Body of pancreas (tissue), 4 donors: ENCODE measurements around the gene KRTAP2-2. TPM values are rescaled to one million over a fixed set of nuclear protein-coding genes. Genes with fewer than 3 reads are reported as not detected.
"Not testable (repeated sequence)": the region's sequence is repeated elsewhere in the genome, so short reads cannot be mapped to it uniquely, and the experiment has no call there.

Experiments used
- ATAC-seq: fragments of 150-250 bp; one replicate; pipeline ENCODE4 v1.9.1; 2016
- DNase-seq, 4 donors: peaks; one replicate each; pipeline ENCODE4 v3.0.0-alpha.2; 2019
- H3K27ac ChIP-seq, 4 donors: fragments of 200-600 bp; sonication (generic); 1 replicate in 3 of 4; 2 replicates in 1 of 4; pipeline versions ENCODE4 v1.5.1 to v1.6.1; 2016 to 2019; ENCODE audit warnings: mild to moderate bottlenecking in 1 of 4, mixed read lengths in 1 of 4, moderate library complexity in 1 of 4
- H3K27me3 ChIP-seq, 2 donors: fragments of 200-600 bp; sonication (generic); one replicate each; pipeline ENCODE4 v1.6.0; 2016; ENCODE audit warnings: mild to moderate bottlenecking in 1 of 2
- H3K36me3 ChIP-seq, 2 donors: fragments of 200-600 bp; sonication (generic); replicated peaks in 1 of 2; 2 replicates each; pipeline ENCODE4 v1.5.1; 2016; ENCODE audit warnings: low read depth in 2 of 2; ENCODE audit not compliant: insufficient read depth in 1 of 2
- H3K4me1 ChIP-seq: fragments of 200-600 bp; sonication (generic); one replicate; pipeline ENCODE4 v1.6.0; 2016
- H3K4me3 ChIP-seq, 2 donors: fragments of 200-600 bp; sonication (generic); 1 replicate in 1 of 2; 2 replicates in 1 of 2; pipeline ENCODE4 v1.5.1; 2016 to 2019
- H3K9me3 ChIP-seq, 3 donors: fragments of 200-600 bp; sonication (generic); 1 replicate in 2 of 3; 2 replicates in 1 of 3; pipeline ENCODE4 v1.5.1; 2016
- POLR2A ChIP-seq, 3 donors: fragments of 450-650 bp; IDR thresholded peaks; one replicate each; pipeline ENCODE4 v1.6.1; 2016; ENCODE audit warnings: antibody characterized with exemption in 3 of 3, mild to moderate bottlenecking in 2 of 3
- WGBS, 2 donors: methylation state at CpG; one replicate each; pipeline ENCODE4 v1.1.5; 2017; 5-methylcytosine and 5-hydroxymethylcytosine counted together
- intact Hi-C: fragments of 100-400 bp; cut with DNase I; formaldehyde crosslinking; loops from one replicate; pipeline ENCODE4 v1.15.1; 2023
- total RNA-seq, 2 donors: library from RNA; depleted of rRNA; stranded (reverse); fragments of >200 nt; gene quantifications; one replicate each; pipeline ENCODE4 v1.1.0, GENCODE V29; 2016
- TF ChIP-seq, protein P1 (sequence below), 7 experiments: fragments of 450-650 bp in 4 of 7; fragments of 200-600 bp in 3 of 7; sonication (generic) in 3 of 7; IDR thresholded peaks; one replicate each; pipeline ENCODE4 v1.5.1; 2016 to 2019; ENCODE audit warnings: antibody characterized with exemption in 7 of 7

KRTAP2-2 gene
- not detected for total RNA-seq

DNA sequence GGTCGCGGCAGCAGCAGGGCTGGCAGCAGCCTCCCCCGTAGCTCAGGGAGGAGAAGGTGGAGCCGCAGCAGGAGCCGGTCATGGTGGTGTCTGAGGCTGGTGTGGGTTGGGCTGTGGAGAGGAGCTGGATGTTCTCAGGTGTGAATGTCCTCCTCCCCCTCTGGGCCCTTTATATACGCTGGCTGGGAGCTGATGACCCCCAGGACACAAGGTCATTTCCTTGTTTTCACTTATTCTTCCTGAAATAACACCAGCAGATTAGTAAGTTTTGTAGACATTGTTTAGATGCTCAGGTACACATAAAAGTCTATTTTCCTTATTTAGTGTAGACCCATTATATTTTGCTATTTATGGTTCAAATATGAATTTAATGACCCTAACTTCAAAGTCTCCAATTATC lies at the start of gene KRTAP2-2:
KRTAP2-2 (minus strand) TSS at position 101 of the 400 bp plus-strand sequence; CDS start at position 82, 19 bp downstream.
- H3K27me3 ChIP-seq, H3K36me3 ChIP-seq, H3K4me1 ChIP-seq, intact Hi-C loops, DNase-seq, H3K9me3 ChIP-seq, H3K27ac ChIP-seq, ATAC-seq, H3K4me3 ChIP-seq: not testable (repeated sequence)
- 31 to 55% methylated on average over 1 of the region's 6 CpGs for WGBS, 2 donors

DNA sequence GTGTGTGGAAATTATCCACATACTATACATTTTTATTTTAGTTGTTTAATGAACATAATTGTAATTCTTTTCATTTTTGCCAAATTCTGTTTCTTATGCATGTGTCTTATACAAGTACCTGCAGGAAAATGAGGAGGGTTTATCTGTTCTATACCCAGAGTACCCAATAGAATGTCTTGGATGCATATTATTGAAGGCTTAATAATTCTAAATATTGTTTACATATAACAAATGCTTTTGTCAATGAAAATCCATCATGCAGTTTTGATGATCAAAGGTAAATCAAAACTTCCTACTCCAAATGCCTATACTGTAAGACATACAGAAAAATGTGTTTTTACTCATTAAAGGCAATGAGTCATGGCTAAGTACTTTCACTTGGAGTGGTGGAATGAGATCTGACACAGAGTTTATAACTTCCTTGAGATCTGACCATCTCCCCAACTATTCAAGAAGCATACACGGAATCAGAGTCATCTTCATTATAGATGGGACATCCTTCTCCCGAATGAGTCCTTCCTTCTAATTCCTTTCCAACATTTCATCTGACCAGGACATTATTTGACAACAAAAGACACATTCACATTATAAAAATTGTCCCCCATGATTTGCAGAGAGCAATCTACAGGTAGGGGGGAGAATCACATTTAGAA lies 49.5 kb upstream of the KRTAP2-2 start:
- 47 to 52% methylated on average over 2 of the region's 2 CpGs for WGBS, 2 donors
- H3K27ac ChIP-seq, H3K4me3 ChIP-seq, H3K36me3 ChIP-seq, H3K4me1 ChIP-seq, DNase-seq, H3K27me3 ChIP-seq, ATAC-seq, intact Hi-C loops, H3K9me3 ChIP-seq: not testable (repeated sequence)

DNA sequence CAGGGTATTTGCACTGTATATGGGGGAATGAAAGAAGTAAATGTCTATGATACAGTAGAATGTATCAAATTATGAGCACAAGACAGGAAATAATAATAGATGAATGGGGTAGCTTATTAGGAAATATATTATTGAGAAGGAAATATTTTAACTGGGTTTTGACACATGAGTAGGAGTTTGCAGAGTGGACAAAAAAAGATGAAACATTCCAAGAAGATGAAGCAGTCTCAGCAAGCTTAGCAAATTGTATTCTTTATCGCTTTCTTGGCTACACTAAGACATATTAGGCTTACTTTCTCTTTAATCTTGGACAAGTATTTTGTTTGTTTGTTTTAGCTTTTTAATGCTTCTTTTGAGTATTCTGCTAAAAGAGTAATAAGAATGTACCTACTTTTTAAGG lies 48.9 kb upstream of the KRTAP2-2 start:
- Histone ChIP-seq H3K4me1 (no peaks in the 10 kb centered on the region), H3K36me3 (no peaks in the 10 kb centered on the region), H3K4me3 (no peak overlapping the region), H3K27me3 (no peaks in the 10 kb centered on the region), H3K27ac (no peak overlapping the region), H3K9me3 (no peaks in the 10 kb centered on the region)
- TF ChIP-seq POLR2A (IDR thresholded peaks at IDR 0.05): no peak
- TF ChIP-seq, protein P1, sequence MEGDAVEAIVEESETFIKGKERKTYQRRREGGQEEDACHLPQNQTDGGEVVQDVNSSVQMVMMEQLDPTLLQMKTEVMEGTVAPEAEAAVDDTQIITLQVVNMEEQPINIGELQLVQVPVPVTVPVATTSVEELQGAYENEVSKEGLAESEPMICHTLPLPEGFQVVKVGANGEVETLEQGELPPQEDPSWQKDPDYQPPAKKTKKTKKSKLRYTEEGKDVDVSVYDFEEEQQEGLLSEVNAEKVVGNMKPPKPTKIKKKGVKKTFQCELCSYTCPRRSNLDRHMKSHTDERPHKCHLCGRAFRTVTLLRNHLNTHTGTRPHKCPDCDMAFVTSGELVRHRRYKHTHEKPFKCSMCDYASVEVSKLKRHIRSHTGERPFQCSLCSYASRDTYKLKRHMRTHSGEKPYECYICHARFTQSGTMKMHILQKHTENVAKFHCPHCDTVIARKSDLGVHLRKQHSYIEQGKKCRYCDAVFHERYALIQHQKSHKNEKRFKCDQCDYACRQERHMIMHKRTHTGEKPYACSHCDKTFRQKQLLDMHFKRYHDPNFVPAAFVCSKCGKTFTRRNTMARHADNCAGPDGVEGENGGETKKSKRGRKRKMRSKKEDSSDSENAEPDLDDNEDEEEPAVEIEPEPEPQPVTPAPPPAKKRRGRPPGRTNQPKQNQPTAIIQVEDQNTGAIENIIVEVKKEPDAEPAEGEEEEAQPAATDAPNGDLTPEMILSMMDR (IDR thresholded peaks at IDR 0.05): no peak
- intact Hi-C loops: no loop called here
- DNase-seq (no peak), ATAC-seq (no peak)
- 86 to 88% methylated on average over 1 of the region's 1 CpG for WGBS, 2 donors

DNA sequence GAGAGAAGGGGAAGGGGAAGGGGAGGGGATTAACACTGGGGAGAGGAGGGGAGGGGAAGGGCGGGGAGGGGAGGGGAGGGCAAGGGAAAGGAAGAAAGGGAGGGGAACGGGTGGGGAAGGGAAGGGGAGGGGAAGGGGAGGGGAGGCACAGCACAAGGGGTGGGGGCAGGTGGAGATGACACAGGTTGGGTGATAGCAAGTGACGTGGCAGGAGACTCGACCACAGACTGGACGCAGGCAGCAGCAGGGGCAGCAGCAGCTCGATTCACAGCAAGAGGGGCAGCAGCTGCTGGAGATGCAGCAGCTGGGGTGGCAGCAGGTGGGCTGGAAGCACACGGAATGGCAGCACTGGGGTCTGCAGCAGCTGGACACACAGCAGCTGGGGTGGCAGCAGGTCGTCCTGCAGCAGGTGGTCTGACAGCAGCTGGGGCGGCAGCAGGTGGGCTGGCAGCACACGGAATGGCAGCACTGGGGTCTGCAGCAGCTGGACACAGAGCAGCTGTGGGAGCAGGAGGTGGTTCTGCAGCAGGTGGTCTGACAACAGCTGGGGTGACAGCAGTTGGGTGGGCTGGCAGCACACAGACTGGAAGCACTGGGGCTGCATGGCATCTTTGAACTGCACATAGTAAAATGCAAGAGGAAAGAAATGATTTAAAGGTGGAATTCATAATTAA lies 46.7 kb upstream of the KRTAP2-2 start, which contains the start of gene KRTAP4-16:
KRTAP4-16 (minus strand) TSS at position 624 of the 674 bp plus-strand sequence; CDS start at position 624, 0 bp downstream.
- Histone ChIP-seq H3K27ac (no peak within 1 kb of the TSS), H3K4me1 (no peaks in the 10 kb centered on the region), H3K4me3 (no peak within 1 kb of the TSS), H3K9me3 (no peaks in the 10 kb centered on the region), H3K27me3 (no peaks in the 10 kb centered on the region), H3K36me3 (no peaks in the 10 kb centered on the region)
- ATAC-seq (no peak), DNase-seq (no peak)
- WGBS, 2 donors: 37 to 64% methylated on average over 6 to 10 of the region's 10 CpGs
- intact Hi-C loops: no loop called here
- TF ChIP-seq POLR2A (IDR thresholded peaks at IDR 0.05): no peak
- TF ChIP-seq, protein P1 (IDR thresholded peaks at IDR 0.05): no peak

- DNase-seq, H3K9me3 ChIP-seq, H3K27ac ChIP-seq, H3K4me3 ChIP-seq, H3K36me3 ChIP-seq, H3K27me3 ChIP-seq, intact Hi-C loops, H3K4me1 ChIP-seq, ATAC-seq: not testable (repeated sequence)
- 42 to 59% methylated on average over 7 of the region's 7 CpGs for WGBS, 2 donors
Observed at GRCh38 chr17:41099682-41100480, 44.9 kb upstream of the KRTAP2-2 start.

DNA sequence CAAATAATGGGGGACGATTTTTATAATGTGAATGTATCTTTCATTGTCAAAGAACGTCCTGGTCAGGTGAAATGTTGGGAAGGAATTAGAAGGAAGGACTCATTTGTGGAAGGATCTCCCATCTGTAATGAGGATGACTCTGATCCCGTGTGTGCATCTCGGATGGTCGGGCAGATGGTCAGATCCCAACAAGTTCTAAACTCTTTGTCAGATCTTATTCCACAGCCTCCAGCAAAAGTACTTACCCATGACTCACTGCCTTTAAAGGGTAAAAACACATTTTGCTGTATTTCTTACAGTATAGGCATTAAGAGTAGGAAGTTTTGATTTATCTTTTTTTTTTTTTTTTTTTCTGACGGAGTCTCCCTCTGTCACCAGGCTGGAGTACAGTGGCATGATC lies 43.5 kb upstream of the KRTAP2-2 start:
- no peaks in the 10 kb centered on the region for H3K9me3 ChIP-seq
- no peak for DNase-seq
- TF ChIP-seq, protein P1 (IDR thresholded peaks at IDR 0.05): no peak
- TF ChIP-seq POLR2A (IDR thresholded peaks at IDR 0.05): no peak

More for the DNA sequence above, 43.5 kb upstream of the KRTAP2-2 start:
- no peak overlapping the region for H3K27ac ChIP-seq
- no peaks in the 10 kb centered on the region for H3K36me3 ChIP-seq
- no peaks in the 10 kb centered on the region for H3K4me1 ChIP-seq
- no peak for ATAC-seq
- no peak overlapping the region for H3K4me3 ChIP-seq
- intact Hi-C loops: no loop called here
- H3K27me3 ChIP-seq: no peaks in the 10 kb centered on the region
- WGBS, 2 donors: 55 to 56% methylated on average over 6 of the region's 6 CpGs
